ENCODE data around the gene TIAM2. TPM values are rescaled to one million over a fixed set of nuclear protein-coding genes. Genes with fewer than 3 reads are reported as not detected.

The TIAM2 gene
- total RNA-seq, 6 donors from 2014 or later = 5.6 to 25.1 (median 7.7) TPM

GRCh38 chr6:154989448-154989847, 5.7 kb upstream of the TIAM2 start:
- Histone ChIP-seq H3K27ac (no peak overlapping the region), H3K9me3 (no peaks in the 10 kb centered on the region), H3K27me3 (no peaks in the 10 kb centered on the region), H3K4me1 (no peaks in the 10 kb centered on the region), H3K4me3 (no peak overlapping the region), H3K36me3 (no peaks in the 10 kb centered on the region)
- TF ChIP-seq EP300 (IDR thresholded peaks at IDR 0.05) = no peak
- no peak for TF ChIP-seq POLR2AphosphoS5 (IDR thresholded peaks at IDR 0.05)
- TF ChIP-seq POLR2A (IDR thresholded peaks at IDR 0.05) = no peak
- TF ChIP-seq CTCF (IDR thresholded peaks at IDR 0.05) = no peak
- no peak for ATAC-seq (ENCODE audit: low FRiP score in 2 of 2)
- WGBS, 2 donors = 66% methylated on average over 5 to 7 of the region's 7 CpGs
- DNase-seq = no peak

- H3K36me3 ChIP-seq = no peaks in the 10 kb centered on the region
- WGBS, 2 donors = 36 to 51% methylated on average over 4 of the region's 4 CpGs
- H3K4me1 ChIP-seq = peaks cover 6 to 15% (median 7%) of the 10 kb centered on the region in 4 donors
- ATAC-seq (ENCODE audit: low FRiP score in 2 of 2) (no peak), DNase-seq (no peak)
- no peaks in the 10 kb centered on the region for H3K9me3 ChIP-seq
- TF ChIP-seq POLR2A (IDR thresholded peaks at IDR 0.05) (no peak), POLR2AphosphoS5 (IDR thresholded peaks at IDR 0.05) (no peak), EP300 (IDR thresholded peaks at IDR 0.05) (no peak), CTCF (IDR thresholded peaks at IDR 0.05) (no peak)
- peaks cover 0 to 13% (median 5%) of the 10 kb centered on the region in 4 donors for H3K27me3 ChIP-seq
- no peak overlapping the region for H3K27ac ChIP-seq
- H3K4me3 ChIP-seq = no peak overlapping the region
Observed at GRCh38 chr6:154991207-154991606, 3.9 kb upstream of the TIAM2 start.

- Histone ChIP-seq H3K27ac (no peak overlapping the region), H3K4me3 (no peak overlapping the region), H3K27me3 (peaks cover 0 to 13% (median 5%) of the 10 kb centered on the region in 4 donors), H3K36me3 (no peaks in the 10 kb centered on the region), H3K9me3 (no peaks in the 10 kb centered on the region), H3K4me1 (peaks cover 6 to 15% (median 7%) of the 10 kb centered on the region in 4 donors)
- WGBS, 2 donors = 80 to 88% methylated on average over 6 of the region's 6 CpGs
- no peak for DNase-seq
- ATAC-seq (ENCODE audit: low FRiP score in 2 of 2) = no peak
- TF ChIP-seq POLR2A (IDR thresholded peaks at IDR 0.05) (no peak), POLR2AphosphoS5 (IDR thresholded peaks at IDR 0.05) (no peak), CTCF (IDR thresholded peaks at IDR 0.05) (no peak), EP300 (IDR thresholded peaks at IDR 0.05) (no peak)
Observed at GRCh38 chr6:154993026-154993425, 2.1 kb upstream of the TIAM2 start.

GRCh38 chr6:154993710-154994109, 1.4 kb upstream of the TIAM2 start:
- 95 to 98% methylated on average over 13 of the region's 13 CpGs for WGBS, 2 donors
- TF ChIP-seq POLR2AphosphoS5 (IDR thresholded peaks at IDR 0.05) (no peak), EP300 (IDR thresholded peaks at IDR 0.05) (no peak), CTCF (IDR thresholded peaks at IDR 0.05) (no peak), POLR2A (IDR thresholded peaks at IDR 0.05) (no peak)
- Histone ChIP-seq H3K4me3 (no peak overlapping the region), H3K9me3 (no peaks in the 10 kb centered on the region), H3K27ac (no peak overlapping the region), H3K27me3 (peaks cover 0 to 13% (median 5%) of the 10 kb centered on the region in 4 donors), H3K36me3 (no peaks in the 10 kb centered on the region), H3K4me1 (peaks cover 6 to 15% (median 7%) of the 10 kb centered on the region in 4 donors)
- no peak for ATAC-seq (ENCODE audit: low FRiP score in 2 of 2)
- peak in 1 of 2 donors; percentile 21 for DNase-seq

- ATAC-seq (ENCODE audit: low FRiP score in 2 of 2) = no peak
- Histone ChIP-seq H3K4me1 (peaks cover 6 to 15% (median 7%) of the 10 kb centered on the region in 4 donors), H3K9me3 (no peaks in the 10 kb centered on the region), H3K36me3 (no peaks in the 10 kb centered on the region), H3K27me3 (peaks cover 0 to 13% (median 5%) of the 10 kb centered on the region in 4 donors), H3K4me3 (peak overlapping the region in 3 of 4 donors; percentile 39 to 51 (median 49)), H3K27ac (no peak overlapping the region)
- WGBS, 2 donors = 19 to 38% methylated on average over 11 to 26 of the region's 32 CpGs
- TF ChIP-seq POLR2A (IDR thresholded peaks at IDR 0.05) (no peak), CTCF (IDR thresholded peaks at IDR 0.05) (no peak), POLR2AphosphoS5 (IDR thresholded peaks at IDR 0.05) (no peak), EP300 (IDR thresholded peaks at IDR 0.05) (no peak)
- DNase-seq = no peak
Observed at GRCh38 chr6:154994836-154995253, 270 bp upstream of the TIAM2 start.

All from upper lobe of left lung (tissue), 6 donors.